GM08714 (cell line): ENCODE measurements around the gene ERC1.

Experiments used
- H3K4me3 ChIP-seq: fragments of 200-500 bp; sonication (Bioruptor generic); 2 replicates; pipeline ENCODE4 v1.5.1; 2014; ENCODE audit warnings: mild to moderate bottlenecking, low read length, inconsistent platforms
- ZNF274 ChIP-seq: IDR thresholded peaks from 2 replicates; pipeline ENCODE4 v1.6.1; 2012; ENCODE audit warnings: mild to moderate bottlenecking, low read depth, low read length

The ERC1 gene

GRCh38 chr12:1474574-1475153, 483.6 kb downstream of the ERC1 start:
- H3K4me3 ChIP-seq, result no peak overlapping the region

GRCh38 chr12:1479645-1480044, 488.6 kb downstream of the ERC1 start:
- H3K4me3 ChIP-seq, result no peak overlapping the region
- TF ChIP-seq ZNF274, result no peak

More at GRCh38 chr12:1474574-1475153, 483.6 kb downstream of the ERC1 start:
- TF ChIP-seq ZNF274, result no peak

- TF ChIP-seq ZNF274, result no peak
- no peak overlapping the region for H3K4me3 ChIP-seq
These were observed 490.3 kb downstream of the ERC1 start for GRCh38 chr12:1481326-1481725.

GRCh38 chr12:1481906-1482305, 490.9 kb downstream of the ERC1 start:
- TF ChIP-seq ZNF274, result no peak
- H3K4me3 ChIP-seq, result no peak overlapping the region

- TF ChIP-seq ZNF274, result no peak
- no peak overlapping the region for H3K4me3 ChIP-seq
These were observed 497.9 kb downstream of the ERC1 start for GRCh38 chr12:1488908-1489381.

GRCh38 chr12:1491983-1492697, 501.1 kb downstream of the ERC1 start:
- no peak for TF ChIP-seq ZNF274
- H3K4me3 ChIP-seq, result no peak overlapping the region

GRCh38 chr12:1493781-1494565, 502.9 kb downstream of the ERC1 start:
- H3K4me3 ChIP-seq, result no peak overlapping the region
- TF ChIP-seq ZNF274, result no peak

GRCh38 chr12:1494856-1495255, 503.8 kb downstream of the ERC1 start:
- TF ChIP-seq ZNF274, result no peak
- no peak overlapping the region for H3K4me3 ChIP-seq

- no peak overlapping the region for H3K4me3 ChIP-seq
- no peak for TF ChIP-seq ZNF274
These were observed 505.3 kb downstream of the ERC1 start for GRCh38 chr12:1496162-1496900.

- H3K4me3 ChIP-seq, result no peak overlapping the region
- TF ChIP-seq ZNF274, result no peak
These were observed 506.1 kb downstream of the ERC1 start for GRCh38 chr12:1497161-1497560.

GRCh38 chr12:1498199-1498740, 507.2 kb downstream of the ERC1 start:
- TF ChIP-seq ZNF274, result no peak
- H3K4me3 ChIP-seq, result no peak overlapping the region

GRCh38 chr12:1499351-1499750, 508.3 kb downstream of the ERC1 start:
- no peak overlapping the region for H3K4me3 ChIP-seq
- no peak for TF ChIP-seq ZNF274

GRCh38 chr12:1500095-1500801, 509.2 kb downstream of the ERC1 start:
- no peak overlapping the region for H3K4me3 ChIP-seq
- no peak for TF ChIP-seq ZNF274

GRCh38 chr12:1501001-1501400, 510.0 kb downstream of the ERC1 start:
- no peak overlapping the region for H3K4me3 ChIP-seq
- TF ChIP-seq ZNF274, result no peak
